NCI-H2196 (cell line): ENCODE results near the gene DNAH11.
A peak's percentile ranks its signal among the peaks of the same experiment; 100 is the strongest.
"Not testable (repeated sequence)": the region's sequence is repeated elsewhere in the genome, so short reads cannot be mapped to it uniquely, and the experiment has no call there.

Experiments used
- DNase-seq: peaks from one replicate; lab custom pipeline; 2025; ENCODE audit not compliant: unreplicated experiment; lab: John Stamatoyannopoulos, UW

DNAH11 gene

GRCh38 chr7:21922605-21923004, 379.8 kb downstream of the DNAH11 start:
- no peak for DNase-seq

DNA sequence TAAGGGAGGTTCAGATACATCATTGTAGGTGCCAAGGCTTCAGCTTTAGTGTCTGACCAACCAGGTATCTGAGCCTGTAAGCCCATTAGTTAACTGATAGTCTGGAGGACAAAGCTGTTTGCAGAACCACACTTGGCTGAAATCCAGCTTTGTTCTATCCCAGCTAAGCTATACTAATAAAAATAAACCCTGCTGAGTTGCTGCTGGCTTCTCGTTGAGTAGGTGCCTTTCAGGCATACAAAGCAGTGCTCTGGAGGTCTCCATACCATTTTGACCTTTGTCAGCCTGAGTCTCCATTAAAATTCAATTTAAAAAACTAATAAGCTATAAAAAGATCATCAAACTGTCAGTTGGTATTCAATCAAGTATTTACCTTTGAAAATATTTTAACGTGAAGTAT, 380.8 kb downstream of the DNAH11 start:
- DNase-seq, result peak; percentile 77

DNA sequence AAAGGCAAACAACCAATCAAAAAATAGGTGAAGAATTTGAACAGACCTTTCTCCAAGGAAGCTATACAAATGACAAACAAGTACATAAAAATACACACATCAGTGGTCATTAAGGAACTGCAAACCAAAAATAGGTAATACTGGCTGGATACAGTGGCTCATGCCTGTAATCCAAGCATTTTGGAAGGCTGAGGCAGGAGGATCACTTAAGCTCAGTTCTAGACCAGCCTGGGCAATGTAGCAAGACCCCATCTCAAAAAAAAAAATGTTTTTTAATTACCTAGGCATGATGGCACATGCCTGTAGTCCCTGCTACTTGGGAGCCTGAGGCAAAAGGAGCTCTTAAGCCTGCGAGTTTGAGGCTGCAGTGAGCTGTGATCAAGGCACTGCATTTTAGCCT, 383.6 kb downstream of the DNAH11 start:
- no peak for DNase-seq

DNA sequence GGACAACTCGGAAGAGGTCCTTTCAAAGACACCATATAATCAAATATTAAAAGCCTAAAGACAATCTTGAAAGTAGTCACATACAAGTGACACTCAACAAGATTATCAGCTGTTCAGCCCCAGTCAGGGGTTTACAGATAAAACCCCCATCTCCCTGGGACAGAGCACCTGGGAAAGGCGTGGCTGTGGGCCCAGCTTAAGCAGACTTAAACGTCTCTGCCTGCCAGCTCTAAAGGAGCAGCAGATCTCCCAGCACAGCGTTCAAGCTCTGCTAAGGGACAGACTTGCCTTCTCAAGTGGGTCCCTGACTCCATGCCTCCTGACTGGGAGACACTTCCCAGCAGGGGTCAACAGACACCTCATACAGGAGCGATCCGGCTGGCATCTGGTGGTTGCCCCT, 384.9 kb downstream of the DNAH11 start:
- DNase-seq, result no peak

DNA sequence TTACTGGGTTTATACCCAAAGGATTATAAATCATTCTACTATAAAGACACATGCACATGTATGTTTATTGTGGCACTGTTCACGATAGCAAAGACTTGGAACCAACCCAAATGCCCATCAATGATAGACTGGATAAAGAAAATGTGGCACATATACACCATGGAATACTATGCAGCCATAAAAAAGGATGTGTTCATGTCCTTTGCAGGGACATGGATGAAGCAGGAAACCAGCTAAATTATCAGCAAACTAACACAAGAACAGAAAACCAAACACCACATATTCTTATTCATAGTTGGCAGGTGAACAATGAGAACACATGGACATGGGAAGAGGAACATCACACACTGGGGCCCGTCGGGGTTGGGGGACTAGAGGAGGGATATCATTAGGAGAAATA, 390.5 kb downstream of the DNAH11 start:
- not testable (repeated sequence) for DNase-seq

GRCh38 chr7:21934808-21935207, 392.0 kb downstream of the DNAH11 start:
- no peak for DNase-seq

GRCh38 chr7:21938463-21938862, 395.6 kb downstream of the DNAH11 start:
- no peak for DNase-seq

DNA sequence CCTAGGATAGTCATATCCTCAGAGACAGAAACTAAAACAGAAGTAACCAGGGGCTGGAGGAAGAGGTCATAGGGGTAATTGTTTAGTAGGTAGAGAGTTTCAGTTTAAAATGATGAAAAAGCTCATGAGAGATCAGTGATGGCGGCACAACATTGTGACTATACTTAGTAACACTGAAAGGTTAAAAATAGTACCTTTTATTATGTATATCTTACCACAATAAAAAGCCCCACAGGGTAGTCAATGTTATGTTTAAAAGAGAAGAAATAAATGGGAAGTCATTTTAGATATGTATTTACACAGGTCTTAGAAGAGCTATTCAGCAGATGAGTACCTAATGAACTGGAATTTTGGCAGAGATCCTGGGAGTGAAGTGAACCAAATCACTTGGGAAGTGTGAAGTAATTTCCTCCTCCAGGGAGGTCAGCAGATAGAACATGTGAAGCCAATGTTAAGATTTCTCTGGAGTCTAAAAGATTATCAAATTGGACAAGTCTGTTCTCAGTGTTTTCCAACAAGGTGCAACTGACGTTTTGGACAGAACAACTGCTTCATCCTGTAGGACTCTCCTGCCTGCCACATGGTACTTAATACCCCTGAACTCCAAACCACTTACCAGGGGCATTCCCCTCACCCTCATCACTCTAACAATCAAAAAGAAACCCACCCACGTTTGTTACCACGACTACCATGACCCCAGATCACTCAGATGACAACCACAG, 396.5 kb downstream of the DNAH11 start:
- peak; percentile 72 for DNase-seq

- DNase-seq, result no peak
Measured at GRCh38 chr7:21939858-21940372, 397.1 kb downstream of the DNAH11 start.

DNA sequence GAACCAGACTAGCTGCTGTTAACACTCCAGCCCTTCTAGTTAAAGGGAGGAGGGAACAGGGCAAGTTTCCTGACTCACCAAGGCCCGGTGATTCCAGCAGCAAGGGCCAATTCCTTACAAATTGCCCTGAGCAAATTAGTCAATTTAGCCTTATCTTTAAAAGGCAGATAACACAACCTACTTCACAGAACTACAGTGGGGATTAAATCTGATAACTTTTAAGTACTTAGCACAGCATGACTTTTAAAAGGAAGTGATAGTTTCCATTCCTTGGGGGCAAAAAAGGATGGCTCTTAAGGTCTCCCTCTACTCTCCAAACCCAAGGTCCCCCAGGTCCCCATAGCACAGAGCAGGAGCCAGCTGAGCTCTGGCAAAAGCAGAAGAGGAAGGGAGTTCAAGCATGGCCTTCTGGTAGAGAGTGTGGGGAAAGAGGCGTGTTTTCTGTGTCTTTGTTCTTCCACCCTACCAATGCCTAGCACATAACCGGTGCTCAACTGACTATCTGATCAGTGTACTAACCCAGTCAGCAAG, 398.8 kb downstream of the DNAH11 start:
- no peak for DNase-seq

GRCh38 chr7:21942955-21943354, 400.1 kb downstream of the DNAH11 start:
- DNase-seq, result no peak

DNA sequence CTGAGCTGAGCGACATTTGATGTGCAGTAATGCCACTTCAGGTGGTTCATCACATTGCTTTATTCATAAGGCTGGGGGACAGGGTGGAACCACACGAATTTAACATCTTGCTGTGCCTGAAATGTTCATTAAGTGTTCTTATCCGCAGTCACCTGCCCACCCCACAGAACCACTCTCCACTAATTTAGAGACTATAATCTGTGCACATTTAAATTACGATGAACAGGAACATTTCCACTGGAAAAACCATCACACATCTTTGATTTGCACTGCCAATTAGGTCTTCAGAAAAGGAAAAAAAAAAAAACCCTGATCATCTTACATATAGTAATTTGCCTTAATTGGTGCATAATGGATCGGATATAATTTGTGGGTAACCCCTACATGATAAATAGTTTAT, 400.6 kb downstream of the DNAH11 start:
- no peak for DNase-seq

GRCh38 chr7:21944616-21945453, 402.0 kb downstream of the DNAH11 start:
- peak; percentile 61 for DNase-seq

DNA sequence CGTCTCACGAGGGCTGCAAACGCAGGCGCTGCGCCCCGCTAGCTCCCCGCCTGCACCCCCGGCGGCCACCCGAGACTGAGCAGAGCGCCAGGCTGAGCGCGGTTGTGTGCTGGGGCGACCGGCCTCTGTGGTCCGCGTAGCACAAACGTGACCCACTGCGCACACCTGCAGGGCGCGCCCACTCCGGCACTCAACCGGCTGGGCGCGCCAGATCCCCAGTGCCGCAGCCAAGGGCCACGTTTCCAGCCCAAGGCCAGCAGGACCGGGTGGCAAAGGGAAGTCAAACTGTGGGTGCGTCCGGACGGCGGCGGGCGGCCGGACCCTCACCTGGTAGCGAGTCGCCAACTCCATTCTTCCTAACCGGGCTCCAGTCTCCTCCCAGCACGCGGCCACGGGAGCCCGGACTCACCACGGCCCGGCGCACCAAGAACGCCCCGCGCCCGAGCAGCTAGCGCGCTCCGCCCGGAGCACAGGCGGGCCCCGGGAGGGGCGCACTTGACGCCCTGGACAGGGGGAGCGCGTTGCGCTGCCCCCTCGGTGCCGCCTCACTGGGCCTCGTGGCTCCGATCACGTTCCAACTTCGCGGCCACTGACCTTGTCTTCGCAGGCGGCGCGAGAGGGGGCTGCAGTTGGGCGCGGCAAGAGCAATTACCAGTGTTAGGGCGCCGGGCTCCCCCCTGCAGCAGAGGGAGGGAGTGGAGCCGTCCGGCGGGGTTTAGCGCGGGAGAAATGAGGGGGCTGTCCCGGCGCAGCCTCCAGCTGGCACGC, 402.8 kb downstream of the DNAH11 start, which contains the start of gene CDCA7L:
TSS of gene CDCA7L (minus strand) at position 446 of the 768 bp plus-strand sequence. CDS start at position 351, 95 bp downstream.
- peak; percentile 76 for DNase-seq

DNA sequence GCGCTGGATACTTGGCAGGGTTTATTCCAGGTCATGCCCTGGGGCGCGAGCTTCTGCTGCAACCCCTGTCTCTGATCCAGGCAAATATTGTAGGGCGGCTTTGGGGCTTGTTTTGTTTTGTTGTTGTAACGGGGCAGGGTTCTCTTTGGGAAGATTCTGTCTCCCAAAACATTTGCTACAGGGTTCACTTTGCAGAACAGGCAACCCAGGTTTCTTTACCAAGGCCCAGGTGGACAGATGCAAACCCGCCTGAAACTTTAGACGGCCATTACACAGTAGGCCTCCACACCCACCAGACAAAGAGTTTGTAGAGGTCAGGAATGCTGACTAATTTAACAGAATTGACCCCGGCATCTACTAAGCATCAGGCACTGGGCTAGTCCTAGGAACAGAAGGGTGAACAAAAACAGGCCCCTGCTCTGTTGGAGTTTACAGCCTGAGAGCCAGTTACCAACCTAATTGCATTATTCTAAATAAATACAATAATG, 403.4 kb downstream of the DNAH11 start:
- DNase-seq, result no peak

- no peak for DNase-seq
Measured at GRCh38 chr7:21947056-21947455, 404.2 kb downstream of the DNAH11 start.

- no peak for DNase-seq
Measured at GRCh38 chr7:21947946-21948345, 405.1 kb downstream of the DNAH11 start.

DNA sequence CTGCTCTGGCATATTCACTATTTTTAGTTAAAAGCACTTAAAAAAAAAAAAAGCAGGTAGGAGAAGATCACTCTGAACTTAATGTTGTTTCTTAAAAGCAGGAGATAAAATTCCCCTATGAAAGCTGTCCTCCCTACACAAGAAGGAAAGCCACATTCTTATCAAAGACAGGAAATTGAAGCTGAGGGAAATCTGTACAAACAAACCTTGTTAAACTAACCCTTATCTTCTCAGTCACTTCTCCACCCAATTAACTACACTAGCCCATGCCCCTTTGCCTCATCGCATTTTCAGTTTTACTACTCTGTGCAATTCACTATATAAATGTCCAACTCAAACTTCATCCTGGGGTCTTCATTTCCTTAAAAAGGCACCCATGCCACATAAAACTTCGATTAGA, 405.5 kb downstream of the DNAH11 start:
- DNase-seq, result no peak

DNA sequence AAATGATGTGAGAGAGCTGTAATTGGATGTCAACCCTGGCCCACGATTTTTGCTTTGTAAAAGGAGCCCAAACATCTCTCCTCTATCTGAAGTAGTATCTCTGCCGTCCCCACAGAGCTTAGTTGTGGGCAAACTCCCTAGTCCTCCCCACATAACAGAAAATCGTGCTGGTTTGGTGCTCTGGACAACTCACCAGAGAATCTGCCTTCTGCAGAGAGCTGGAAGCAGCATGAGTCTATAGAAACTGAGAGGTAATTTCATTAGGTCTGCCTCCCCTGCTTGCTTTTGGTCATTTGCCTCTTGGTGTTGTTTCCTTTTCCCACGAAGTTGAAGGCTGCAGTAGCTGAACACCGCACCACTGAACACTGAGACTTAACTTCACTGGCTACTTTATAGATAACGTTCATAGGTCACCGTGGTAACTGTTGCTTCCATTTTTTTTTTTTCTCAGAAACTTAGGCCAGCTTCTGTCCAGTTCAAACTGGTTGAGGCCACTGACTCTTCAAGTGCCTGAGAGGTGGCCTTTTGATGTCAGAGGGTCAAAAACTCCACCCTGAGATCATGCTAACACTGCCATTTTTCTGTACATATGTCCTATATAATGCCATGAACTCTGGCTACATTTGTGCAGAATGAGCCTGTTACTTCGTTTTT, 406.2 kb downstream of the DNAH11 start:
- DNase-seq, result no peak
